Suppressor macrophage treated with lipopolysaccharide for 1 hour (primary cell): ENCODE results near the gene ARHGAP15.

ENCODE experiments used
- DNase-seq, 3 donors: peaks; one replicate each; pipeline ENCODE4 v3.0.0-alpha.2; 2020 to 2022

ARHGAP15 gene

GRCh38 chr2:143466391-143466790, 337.2 kb downstream of the ARHGAP15 start:
- DNase-seq: no peak

GRCh38 chr2:143467011-143467410, 337.8 kb downstream of the ARHGAP15 start:
- no peak for DNase-seq

GRCh38 chr2:143468341-143468888, 339.2 kb downstream of the ARHGAP15 start:
- DNase-seq: no peak

GRCh38 chr2:143469323-143469722, 340.1 kb downstream of the ARHGAP15 start:
- no peak for DNase-seq

GRCh38 chr2:143471550-143471949, 342.3 kb downstream of the ARHGAP15 start:
- no peak for DNase-seq

- no peak for DNase-seq
These were observed 344.0 kb downstream of the ARHGAP15 start for GRCh38 chr2:143473216-143473615.

GRCh38 chr2:143473820-143474219, 344.6 kb downstream of the ARHGAP15 start:
- DNase-seq: no peak

GRCh38 chr2:143474586-143474985, 345.4 kb downstream of the ARHGAP15 start:
- DNase-seq: no peak

- DNase-seq: no peak
These were observed 346.0 kb downstream of the ARHGAP15 start for GRCh38 chr2:143475041-143475776.

GRCh38 chr2:143476336-143477087, 347.3 kb downstream of the ARHGAP15 start:
- DNase-seq: no peak

- peak; percentile 75 to 85 (median 84) for DNase-seq
These were observed 348.7 kb downstream of the ARHGAP15 start for GRCh38 chr2:143477714-143478443.

- no peak for DNase-seq
These were observed 350.9 kb downstream of the ARHGAP15 start for GRCh38 chr2:143480086-143480485.

- no peak for DNase-seq
These were observed 351.5 kb downstream of the ARHGAP15 start for GRCh38 chr2:143480601-143481236.

GRCh38 chr2:143481237-143481623, 352.0 kb downstream of the ARHGAP15 start:
- no peak for DNase-seq

GRCh38 chr2:143481733-143482132, 352.5 kb downstream of the ARHGAP15 start:
- DNase-seq: no peak

- DNase-seq: no peak
These were observed 353.1 kb downstream of the ARHGAP15 start for GRCh38 chr2:143482316-143482715.

- no peak for DNase-seq
These were observed 353.6 kb downstream of the ARHGAP15 start for GRCh38 chr2:143482771-143483170.

GRCh38 chr2:143486976-143487375, 357.8 kb downstream of the ARHGAP15 start:
- DNase-seq: peak; percentile 10 to 56 (median 42)

- DNase-seq: no peak
These were observed 359.9 kb downstream of the ARHGAP15 start for GRCh38 chr2:143489145-143489544.

GRCh38 chr2:143491131-143491530, 361.9 kb downstream of the ARHGAP15 start:
- DNase-seq: no peak

GRCh38 chr2:143493339-143493738, 364.1 kb downstream of the ARHGAP15 start:
- no peak for DNase-seq

- no peak for DNase-seq
These were observed 368.5 kb downstream of the ARHGAP15 start for GRCh38 chr2:143497726-143498125.

GRCh38 chr2:143498496-143498895, 369.3 kb downstream of the ARHGAP15 start:
- DNase-seq: no peak
